ENCODE results near the gene MYBPH.

The MYBPH gene

DNA sequence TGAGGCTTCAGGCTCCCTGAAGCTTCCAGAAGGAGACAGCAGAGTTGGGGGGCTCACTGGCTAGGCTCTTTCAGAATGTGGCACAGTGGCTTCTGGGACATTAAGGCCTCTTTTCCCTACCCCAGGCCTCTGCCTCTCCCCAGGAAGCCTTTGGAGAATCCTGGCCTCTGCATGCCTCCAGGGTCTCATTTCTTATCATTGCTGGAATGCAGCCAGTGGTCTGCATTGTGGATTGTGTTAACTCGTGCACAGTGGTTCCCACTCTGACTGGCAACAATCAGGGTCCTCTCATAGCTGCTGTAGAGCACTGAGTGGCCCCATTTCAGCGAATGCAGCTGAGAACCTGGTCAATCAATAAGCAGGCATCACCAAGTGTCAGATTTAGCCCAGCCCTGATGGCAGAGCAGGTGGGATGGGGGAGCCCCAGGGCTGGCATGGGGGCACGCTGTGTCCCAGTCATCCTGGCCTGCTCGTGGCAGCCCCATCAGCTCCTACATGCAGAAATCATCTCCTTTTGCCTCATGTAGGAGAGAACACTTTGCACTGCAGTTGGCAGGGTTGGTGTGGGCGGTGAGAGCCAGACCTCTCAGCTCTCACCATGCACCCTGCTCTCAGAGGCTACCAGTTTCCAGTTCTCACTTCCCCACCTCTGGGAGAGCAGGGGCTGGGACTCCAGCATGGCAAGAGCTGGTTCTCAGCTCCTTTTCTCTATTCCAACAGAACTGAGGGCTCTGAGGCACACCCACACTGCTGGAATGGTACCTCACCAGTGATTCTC is 34.7 kb downstream of the MYBPH start:
- in situ Hi-C loops (cut with MboI; ENCODE audit: low pct_unique_long_range_greater_than_20kb, low sequenced_read_pairs): no loop called here
- no peak for DNase-seq

DNA sequence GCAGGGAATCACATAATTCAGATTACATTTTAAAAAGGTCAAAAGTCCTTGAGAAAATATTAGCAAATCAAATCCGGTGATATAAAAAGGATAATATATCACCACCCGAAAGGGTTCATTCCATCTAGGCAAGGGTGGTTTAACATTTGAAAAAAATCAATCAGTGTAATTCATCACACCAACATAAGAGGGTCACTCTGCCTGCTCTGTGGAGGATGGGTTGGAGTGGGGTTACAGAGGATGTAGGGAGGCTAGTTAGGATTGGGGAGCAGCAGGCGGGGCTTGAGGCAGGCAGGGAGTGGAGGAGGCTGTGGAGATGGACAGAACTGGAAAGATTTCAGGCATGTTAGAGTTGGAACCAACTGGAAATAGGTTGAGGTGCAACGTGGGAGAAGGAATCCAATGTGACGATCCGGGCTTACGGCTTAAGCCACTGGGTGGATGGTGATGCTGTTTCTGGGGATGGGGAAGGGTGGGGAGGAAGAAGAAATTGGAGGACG is 35.6 kb downstream of the MYBPH start:
- no peak for DNase-seq
- in situ Hi-C loops (cut with MboI; ENCODE audit: low pct_unique_long_range_greater_than_20kb, low sequenced_read_pairs): no loop called here

- DNase-seq: no peak
- in situ Hi-C loops (cut with MboI; ENCODE audit: low pct_unique_long_range_greater_than_20kb, low sequenced_read_pairs): no loop called here
These were observed 37.6 kb downstream of the MYBPH start for GRCh38 chr1:203138066-203138465.

DNA sequence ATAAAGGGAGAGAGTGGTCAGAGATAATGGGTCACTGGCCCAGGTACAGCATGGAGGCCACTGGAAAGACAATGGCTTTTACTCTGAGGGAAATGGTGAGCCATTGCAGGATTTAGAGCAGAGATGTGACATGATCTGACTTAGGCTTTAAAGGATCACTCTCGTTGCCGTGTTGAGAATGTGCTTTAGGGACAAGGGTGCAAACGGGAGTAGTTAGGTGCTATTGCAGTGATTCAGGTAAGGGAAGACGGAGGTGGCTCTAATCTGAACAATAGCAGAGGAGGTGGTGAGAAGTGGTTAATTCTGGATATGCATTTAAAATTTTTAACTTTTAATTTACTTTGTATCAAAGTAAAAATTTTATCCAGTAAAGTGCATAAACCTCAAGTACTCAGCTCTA is 38.3 kb downstream of the MYBPH start:
- in situ Hi-C loops (cut with MboI; ENCODE audit: low pct_unique_long_range_greater_than_20kb, low sequenced_read_pairs): no loop called here
- no peak for DNase-seq

DNA sequence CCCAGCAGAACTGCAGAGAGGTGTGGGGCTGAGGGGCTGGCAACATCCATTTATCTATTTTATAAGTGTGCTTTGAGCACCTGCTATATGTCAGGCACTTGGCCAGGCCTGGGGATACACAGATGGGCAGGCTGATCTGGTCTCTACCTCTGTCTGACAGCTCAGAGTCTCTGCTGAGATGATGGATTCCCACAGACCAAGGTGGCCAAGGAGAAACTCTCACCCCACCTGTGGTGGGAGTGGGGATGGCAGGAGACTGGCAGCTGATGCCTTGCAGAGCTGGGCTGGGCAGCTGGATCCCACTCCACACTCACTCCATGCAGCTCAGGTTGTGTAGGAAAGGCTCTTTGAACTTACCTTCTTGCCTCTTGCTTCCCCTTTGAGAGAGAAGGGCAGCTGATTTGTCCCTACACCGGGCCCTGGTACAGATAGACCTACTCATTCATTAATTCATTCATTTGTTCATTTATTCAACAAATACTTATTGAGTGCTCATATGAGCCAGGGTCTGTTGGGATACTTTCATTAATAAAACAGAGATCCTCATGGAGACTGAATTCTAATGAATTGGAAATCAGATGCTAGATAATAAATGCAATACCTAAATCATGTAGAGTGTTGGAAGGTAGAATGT is 39.1 kb downstream of the MYBPH start:
- in situ Hi-C loops (cut with MboI; ENCODE audit: low pct_unique_long_range_greater_than_20kb, low sequenced_read_pairs): no loop called here
- no peak for DNase-seq

GRCh38 chr1:203135636-203136305 is 39.9 kb downstream of the MYBPH start:
- in situ Hi-C loops (cut with MboI; ENCODE audit: low pct_unique_long_range_greater_than_20kb, low sequenced_read_pairs): no loop called here
- peak; percentile 70 for DNase-seq

- peak; percentile 48 for DNase-seq
- in situ Hi-C loops (cut with MboI; ENCODE audit: low pct_unique_long_range_greater_than_20kb, low sequenced_read_pairs): no loop called here
These were observed 41.5 kb downstream of the MYBPH start for GRCh38 chr1:203133970-203134725.

DNA sequence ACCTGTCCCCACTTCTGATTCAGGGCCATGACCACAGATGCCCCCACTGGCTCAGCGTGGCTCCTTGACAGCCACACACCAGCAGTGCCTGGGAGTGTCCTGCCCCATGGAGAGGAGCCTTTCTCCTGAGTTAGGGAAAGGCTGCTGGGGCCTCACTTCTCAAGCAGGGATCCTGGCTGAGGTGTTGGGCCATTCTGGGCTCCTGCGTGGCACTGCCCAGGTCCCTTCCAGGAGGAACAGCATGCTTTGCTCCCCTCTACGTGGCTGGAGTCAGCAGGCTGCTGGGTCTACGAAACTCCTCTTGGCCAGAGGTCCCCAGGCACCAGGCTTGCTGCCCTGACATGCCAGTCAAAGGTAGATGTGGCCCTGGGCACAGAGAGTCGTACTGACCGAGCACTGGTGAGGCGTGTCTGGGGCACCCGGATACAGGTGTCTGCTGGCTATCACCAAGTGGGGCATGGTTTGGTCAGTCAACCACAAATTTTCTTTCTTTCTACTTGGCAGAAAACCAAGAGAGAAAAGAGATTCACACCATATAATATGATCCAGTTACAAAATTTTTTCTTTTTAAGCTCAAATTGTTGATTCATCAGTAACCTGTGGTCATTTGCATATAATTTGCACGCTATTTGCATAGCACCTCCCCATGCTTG is 44.0 kb downstream of the MYBPH start:
- in situ Hi-C loops (cut with MboI; ENCODE audit: low pct_unique_long_range_greater_than_20kb, low sequenced_read_pairs): no loop called here
- no peak for DNase-seq

DNA sequence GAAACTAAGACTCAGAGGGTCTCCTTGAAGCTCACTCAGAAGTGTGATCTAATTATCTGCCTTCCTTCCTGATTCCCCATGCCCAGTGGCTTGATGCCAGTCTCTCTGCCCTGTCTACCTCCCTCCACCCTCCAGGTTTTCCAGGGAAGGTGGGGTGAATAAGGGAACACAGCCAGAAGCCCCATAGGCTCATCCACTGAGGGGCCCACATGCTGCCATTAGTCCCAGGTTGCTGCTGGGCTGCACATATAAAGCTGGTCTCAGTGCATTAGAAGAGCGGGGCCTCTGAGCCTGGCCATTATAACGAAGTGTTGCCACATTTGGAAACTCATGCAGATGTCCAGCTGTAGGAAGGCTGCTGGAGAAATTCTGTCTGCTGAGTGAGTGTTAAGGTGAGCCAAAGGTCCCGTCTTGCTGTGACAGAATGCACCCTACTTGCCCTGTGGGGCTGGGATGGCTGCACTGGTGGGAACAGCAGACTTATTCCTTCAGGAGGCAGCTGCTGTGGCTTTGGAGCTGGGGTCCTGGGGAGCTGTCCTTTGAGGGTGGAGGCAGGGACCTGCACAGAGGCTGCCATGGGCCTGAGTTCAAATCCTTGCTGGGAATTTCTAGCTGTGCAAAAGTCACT is 45.2 kb downstream of the MYBPH start:
- no peak for DNase-seq
- in situ Hi-C loops (cut with MboI; ENCODE audit: low pct_unique_long_range_greater_than_20kb, low sequenced_read_pairs): no loop called here

DNA sequence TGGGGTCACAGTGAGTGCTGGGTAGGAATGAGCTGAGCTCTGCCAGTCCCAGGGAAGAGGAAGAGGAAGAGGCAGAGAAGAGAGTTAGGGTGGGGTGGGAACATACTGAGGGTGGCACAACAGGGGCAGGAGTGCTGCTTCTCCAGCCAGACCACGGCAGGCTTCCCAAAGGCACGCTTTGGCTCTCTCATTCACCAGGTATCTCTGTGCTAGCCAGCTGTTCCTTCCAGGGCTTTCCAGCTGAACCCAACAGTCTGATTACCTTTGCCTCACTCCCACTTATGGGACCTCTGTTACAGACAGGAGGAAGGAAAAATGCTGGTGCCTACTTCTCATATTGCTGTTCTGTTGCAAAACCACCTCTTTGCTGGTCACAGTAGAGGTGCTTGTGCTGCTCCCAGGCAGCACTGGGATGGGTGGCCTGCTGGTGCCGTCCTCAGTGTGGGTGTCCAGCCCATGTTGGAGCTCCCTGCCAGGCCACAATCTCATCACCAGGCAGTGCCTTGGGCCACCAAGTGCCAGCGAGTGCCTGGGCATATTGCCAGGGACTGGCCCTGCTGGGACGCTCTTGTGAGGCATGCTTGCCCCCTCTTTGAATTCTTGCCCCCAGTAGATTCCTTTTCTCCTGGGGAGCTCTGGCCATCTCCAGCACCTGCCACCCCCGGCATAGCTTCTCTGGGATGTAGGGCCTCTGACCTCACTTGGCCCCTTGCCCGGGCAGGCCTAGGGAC is 46.0 kb downstream of the MYBPH start:
- in situ Hi-C loops (cut with MboI; ENCODE audit: low pct_unique_long_range_greater_than_20kb, low sequenced_read_pairs): no loop called here
- no peak for DNase-seq

- no peak for DNase-seq
- in situ Hi-C loops (cut with MboI; ENCODE audit: low pct_unique_long_range_greater_than_20kb, low sequenced_read_pairs): no loop called here
These were observed 46.7 kb downstream of the MYBPH start for GRCh38 chr1:203128716-203129500.

GRCh38 chr1:203128431-203128715 is 47.3 kb downstream of the MYBPH start:
- no peak for DNase-seq
- in situ Hi-C loops (cut with MboI; ENCODE audit: low pct_unique_long_range_greater_than_20kb, low sequenced_read_pairs): no loop called here

DNA sequence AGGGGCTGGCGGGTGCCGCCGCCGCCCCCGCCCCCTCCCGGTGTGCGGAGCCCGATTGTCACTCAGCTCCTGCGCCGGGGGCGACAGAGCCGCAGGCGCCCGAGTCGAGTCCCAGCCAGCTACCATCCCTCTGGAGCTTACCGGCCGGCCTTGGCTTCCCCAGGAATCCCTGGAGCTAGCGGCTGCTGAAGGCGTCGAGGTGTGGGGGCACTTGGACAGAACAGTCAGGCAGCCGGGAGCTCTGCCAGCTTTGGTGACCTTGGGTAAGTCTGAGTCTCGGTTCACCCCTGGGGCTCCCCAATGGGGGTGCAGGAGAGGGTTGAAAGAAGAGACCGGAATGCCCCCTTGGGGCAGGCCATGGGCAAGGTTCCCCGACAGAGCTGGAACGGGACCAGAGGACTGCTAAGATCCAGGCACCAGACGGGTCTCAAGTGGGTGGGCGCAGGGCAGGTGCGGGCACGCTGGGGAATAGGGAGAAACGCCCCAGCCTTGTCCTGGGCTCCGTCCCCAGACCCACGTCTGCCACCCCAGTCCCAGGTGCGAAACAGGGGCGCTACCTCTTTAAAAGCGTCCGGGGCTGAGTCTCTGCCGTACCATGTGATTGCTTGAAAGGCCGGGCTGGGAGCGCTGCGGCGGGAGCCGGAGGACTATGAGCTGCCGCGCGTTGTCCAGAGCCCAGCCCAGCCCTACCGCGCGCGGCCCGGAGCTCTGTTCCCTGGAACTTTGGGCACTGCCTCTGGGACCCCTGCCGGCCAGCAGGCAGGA is 47.8 kb downstream of the MYBPH start, which contains the start of gene ADORA1:
TSS of gene ADORA1 (plus strand) at position 61 of the 765 bp plus-strand sequence. CDS start 1,116 bp downstream, outside the sequence.
- no peak for DNase-seq
- in situ Hi-C loops (cut with MboI; ENCODE audit: low pct_unique_long_range_greater_than_20kb, low sequenced_read_pairs): no loop called here

DNA sequence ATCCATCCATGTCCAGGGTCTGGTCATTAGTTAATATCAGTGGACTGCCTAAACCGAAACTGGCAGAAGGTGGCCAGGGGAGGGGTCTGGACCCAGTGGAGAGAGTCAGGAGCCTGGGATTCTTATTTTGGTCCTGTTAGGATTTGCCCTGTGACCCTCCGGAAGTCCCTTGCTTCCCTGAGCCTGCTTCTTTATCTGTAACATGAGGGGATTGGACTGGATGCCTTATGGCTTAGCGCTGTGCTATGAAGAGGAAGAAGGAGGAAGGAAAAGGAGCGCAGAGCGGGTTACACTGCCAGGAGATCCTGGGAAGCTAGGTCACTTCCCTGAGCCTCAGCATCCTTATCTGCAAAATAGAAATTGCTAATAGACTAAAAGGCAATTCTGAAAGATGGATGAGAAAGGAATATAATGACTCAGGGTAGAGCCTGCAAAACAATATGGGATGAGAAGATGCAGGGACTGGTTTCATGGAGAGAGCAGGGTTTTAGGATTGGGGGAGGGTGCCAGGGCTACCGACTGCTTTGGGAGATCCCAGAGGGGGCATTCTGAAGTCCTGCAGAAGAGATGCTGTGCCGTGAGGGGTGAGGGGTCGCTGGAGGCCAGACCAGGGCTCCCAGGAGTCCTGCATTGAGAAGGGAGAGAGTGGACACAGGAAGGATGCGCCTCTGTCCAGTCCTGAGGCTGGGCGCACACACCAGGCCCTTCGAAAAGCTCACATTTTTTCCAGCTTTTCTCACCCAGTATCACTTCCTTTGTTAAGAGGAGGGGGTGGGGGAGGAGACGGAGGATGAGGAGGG is 48.6 kb downstream of the MYBPH start:
- in situ Hi-C loops (cut with MboI; ENCODE audit: low pct_unique_long_range_greater_than_20kb, low sequenced_read_pairs): no loop called here
- DNase-seq: no peak

DNA sequence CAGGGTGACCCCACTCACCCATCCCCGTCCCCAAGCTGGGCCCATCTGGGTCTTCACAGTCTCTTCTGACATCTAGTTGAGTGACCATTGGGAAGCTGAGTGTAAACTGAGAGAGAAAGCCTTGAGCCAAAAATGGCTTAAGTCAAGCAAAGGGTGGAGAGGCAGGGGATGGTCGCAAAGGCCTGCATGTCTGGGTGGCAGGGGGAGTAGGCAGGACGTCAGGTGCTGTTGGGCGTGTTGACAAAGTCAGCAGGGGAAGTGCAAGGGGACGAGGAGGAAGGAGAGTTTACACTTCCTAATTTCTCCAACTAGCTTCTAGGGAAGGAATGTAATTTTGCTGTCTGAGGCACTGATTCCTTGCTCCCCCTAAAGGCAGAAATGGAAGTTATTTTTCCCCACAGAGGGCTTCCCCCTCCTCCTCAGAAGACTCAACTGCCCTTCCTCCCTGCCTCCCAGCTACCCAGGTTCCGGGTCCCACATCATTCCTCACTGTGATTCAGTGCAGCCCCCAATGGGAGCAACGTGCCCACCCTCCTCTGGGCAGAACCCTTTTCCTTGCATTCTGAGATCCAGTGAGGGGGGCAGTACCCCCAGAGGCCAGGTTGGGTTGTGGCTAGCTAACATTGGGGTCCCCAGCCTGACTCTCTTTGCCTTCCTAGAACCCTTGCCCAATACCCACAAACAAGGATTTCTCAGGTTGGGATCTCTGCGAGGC is 49.3 kb downstream of the MYBPH start:
- DNase-seq: peak; percentile 40
- in situ Hi-C loops (cut with MboI; ENCODE audit: low pct_unique_long_range_greater_than_20kb, low sequenced_read_pairs): no loop called here
